SW480 (cell line): ENCODE data around the gene CD3E.

ENCODE experiments used
- DNase-seq: peaks from one replicate; pipeline ENCODE4 v3.0.0-alpha.2; 2016; ENCODE audit warnings: low spot score

Gene CD3E

GRCh38 chr11:118304568-118305248 lies at the start of gene CD3E:
Gene CD3E (plus strand): TSS chr11:118304730. CDS start chr11:118304953, 223 bp downstream.
- no peak for DNase-seq

GRCh38 chr11:118258410-118258809 lies 46.1 kb upstream of the CD3E start:
- no peak for DNase-seq

GRCh38 chr11:118259138-118259537 lies 45.4 kb upstream of the CD3E start:
- no peak for DNase-seq

GRCh38 chr11:118260353-118260752 lies 44.2 kb upstream of the CD3E start:
- DNase-seq = no peak

- no peak for DNase-seq
Observed at GRCh38 chr11:118263112-118263511, 41.4 kb upstream of the CD3E start.

GRCh38 chr11:118263695-118264568 lies 40.6 kb upstream of the CD3E start, which contains the start of gene MPZL2:
Gene MPZL2 (minus strand): TSS chr11:118264297. CDS start chr11:118264153, 144 bp downstream.
- DNase-seq = peak; percentile 92

- no peak for DNase-seq
Observed at GRCh38 chr11:118264569-118265465, 39.7 kb upstream of the CD3E start.

GRCh38 chr11:118265954-118266353 lies 38.6 kb upstream of the CD3E start:
- no peak for DNase-seq

GRCh38 chr11:118267486-118267885 lies 37.0 kb upstream of the CD3E start:
- DNase-seq = no peak

GRCh38 chr11:118272001-118272400 lies 32.5 kb upstream of the CD3E start:
- DNase-seq = no peak

- DNase-seq = no peak
Observed at GRCh38 chr11:118274186-118274585, 30.3 kb upstream of the CD3E start.

GRCh38 chr11:118275176-118275575 lies 29.4 kb upstream of the CD3E start:
- no peak for DNase-seq

- no peak for DNase-seq
Observed at GRCh38 chr11:118276422-118276821, 28.1 kb upstream of the CD3E start.

GRCh38 chr11:118277312-118277711 lies 27.2 kb upstream of the CD3E start:
- peak; percentile 55 for DNase-seq

- peak; percentile 79 for DNase-seq
Observed at GRCh38 chr11:118281284-118281683, 23.2 kb upstream of the CD3E start.

- no peak for DNase-seq
Observed at GRCh38 chr11:118282606-118283005, 21.9 kb upstream of the CD3E start.

- DNase-seq = no peak
Observed at GRCh38 chr11:118283037-118283636, 21.4 kb upstream of the CD3E start.

- DNase-seq = no peak
Observed at GRCh38 chr11:118283756-118284350, 20.7 kb upstream of the CD3E start.

- peak; percentile 46 for DNase-seq
Observed at GRCh38 chr11:118286545-118286944, 18.0 kb upstream of the CD3E start.

- DNase-seq = peak; percentile 89
Observed at GRCh38 chr11:118287006-118287405, 17.5 kb upstream of the CD3E start.

GRCh38 chr11:118289401-118289800 lies 15.1 kb upstream of the CD3E start:
- no peak for DNase-seq
